Epithelial cell of umbilical artery (primary cell): ENCODE results near the gene CAVIN4. TPM values are rescaled to one million over a fixed set of nuclear protein-coding genes. Genes with fewer than 3 reads are reported as not detected.

Experiments used
- total RNA-seq: library from RNA; depleted of rRNA; stranded (reverse); fragments of >200 nt; gene quantifications from 2 replicates; pipeline ENCODE4 v1.2.3, GENCODE V29; 2014

CAVIN4 gene, protein sequence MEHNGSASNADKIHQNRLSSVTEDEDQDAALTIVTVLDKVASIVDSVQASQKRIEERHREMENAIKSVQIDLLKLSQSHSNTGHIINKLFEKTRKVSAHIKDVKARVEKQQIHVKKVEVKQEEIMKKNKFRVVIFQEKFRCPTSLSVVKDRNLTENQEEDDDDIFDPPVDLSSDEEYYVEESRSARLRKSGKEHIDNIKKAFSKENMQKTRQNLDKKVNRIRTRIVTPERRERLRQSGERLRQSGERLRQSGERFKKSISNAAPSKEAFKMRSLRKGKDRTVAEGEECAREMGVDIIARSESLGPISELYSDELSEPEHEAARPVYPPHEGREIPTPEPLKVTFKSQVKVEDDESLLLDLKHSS
- total RNA-seq, result 0.65 and 1.7 TPM in 2 replicates

DNA sequence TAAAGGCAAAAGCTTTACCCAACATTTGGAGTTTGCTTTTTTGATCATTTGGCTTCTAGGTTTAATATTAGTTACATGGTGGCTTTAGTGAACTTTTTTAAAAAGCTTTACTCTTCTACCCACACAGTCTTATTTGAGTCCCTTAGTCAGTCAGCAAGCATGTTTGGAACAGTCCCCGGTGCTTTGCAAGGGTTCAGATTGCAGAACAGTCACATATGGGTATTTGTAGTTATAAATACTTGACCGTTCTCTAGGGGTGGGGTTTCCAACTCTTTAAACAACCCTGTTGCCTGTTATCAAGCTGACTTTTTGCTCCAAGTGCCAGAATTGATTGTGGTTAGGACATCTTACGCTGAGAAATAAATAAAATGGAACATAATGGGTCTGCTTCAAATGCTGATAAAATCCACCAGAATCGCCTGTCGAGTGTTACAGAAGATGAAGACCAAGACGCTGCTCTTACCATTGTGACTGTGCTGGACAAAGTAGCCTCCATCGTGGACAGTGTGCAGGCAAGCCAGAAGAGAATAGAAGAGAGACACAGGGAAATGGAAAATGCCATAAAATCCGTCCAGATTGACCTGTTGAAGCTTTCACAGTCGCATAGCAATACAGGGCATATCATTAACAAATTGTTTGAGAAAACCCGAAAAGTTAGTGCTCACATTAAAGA lies at the start of gene CAVIN4:
CAVIN4 (plus strand) TSS at position 304 of the 673 bp plus-strand sequence; CDS start at position 369, 65 bp downstream.

Other genes starting within 250 kb of the CAVIN4 start
- 23.1 and 32.1 TPM in 2 replicates for gene TEX10, start 225.1 kb upstream of the CAVIN4 start, total RNA-seq
- 65.0 and 69.6 TPM in 2 replicates for gene MSANTD3, start 150.9 kb upstream of the CAVIN4 start, total RNA-seq
- gene TMEFF1, start 104.9 kb upstream of the CAVIN4 start, total RNA-seq, result 3.8 and 7.8 TPM in 2 replicates